Endodermal cell (in vitro differentiated cells): Measurements from ENCODE around the gene SUSD3. TPM values are rescaled to one million over a fixed set of nuclear protein-coding genes. Genes with fewer than 3 reads are reported as not detected.

ENCODE experiments used
- DNase-seq: peaks from one replicate; pipeline ENCODE4 v3.0.0-alpha.2; 2017
- H3K27ac ChIP-seq: 2 replicates; pipeline ENCODE4 v1.5.1; 2013; ENCODE audit warnings: mild to moderate bottlenecking, low read depth, low read length, moderate library complexity
- H3K27me3 ChIP-seq: 2 replicates; pipeline ENCODE4 v1.6.1; 2013; ENCODE audit warnings: mild to moderate bottlenecking, low read length, moderate library complexity; ENCODE audit not compliant: insufficient read depth, control insufficient read depth, poor library complexity, severe bottlenecking
- H3K36me3 ChIP-seq: 2 replicates; pipeline ENCODE4 v1.7.0; 2013; ENCODE audit warnings: mild to moderate bottlenecking, low read length, moderate library complexity; ENCODE audit not compliant: control insufficient read depth, insufficient read depth
- H3K4me1 ChIP-seq: one replicate; pipeline ENCODE4 v1.7.0; 2013; ENCODE audit warnings: low read length; ENCODE audit not compliant: control insufficient read depth, insufficient read depth
- H3K4me3 ChIP-seq: 2 replicates; pipeline ENCODE4 v1.5.1; 2013; ENCODE audit warnings: mild to moderate bottlenecking, low read length, moderate library complexity
- H3K9ac ChIP-seq: 2 replicates; pipeline ENCODE4 v1.6.1; 2013; ENCODE audit warnings: mild to moderate bottlenecking, low read length, moderate library complexity; ENCODE audit not compliant: poor library complexity, severe bottlenecking; ENCODE audit errors: extremely low read depth
- H3K9me3 ChIP-seq: 2 replicates; pipeline ENCODE4 v1.6.1; 2013; ENCODE audit warnings: mild to moderate bottlenecking, low read length, moderate library complexity; ENCODE audit not compliant: control insufficient read depth
- H3K27ac Mint-ChIP-seq: 2 replicates; pipeline ENCODE4 v1.8.0; 2020; ENCODE audit warnings: mixed read lengths
- H3K27me3 Mint-ChIP-seq: 2 replicates; pipeline ENCODE4 v1.8.0; 2021; ENCODE audit warnings: mild to moderate bottlenecking, mixed read lengths; ENCODE audit not compliant: insufficient read depth
- H3K36me3 Mint-ChIP-seq: 2 replicates; pipeline ENCODE4 v1.8.0; 2020; ENCODE audit warnings: low read depth, mixed read lengths
- H3K4me1 Mint-ChIP-seq: 2 replicates; pipeline ENCODE4 v1.8.0; 2020; ENCODE audit warnings: mixed read lengths
- H3K4me3 Mint-ChIP-seq: 2 replicates; pipeline ENCODE4 v1.8.0; 2020; ENCODE audit warnings: mild to moderate bottlenecking, moderate library complexity, mixed read lengths
- H3K9me3 Mint-ChIP-seq: 2 replicates; pipeline ENCODE4 v1.8.0; 2020; ENCODE audit warnings: mild to moderate bottlenecking, mixed read lengths
- CTCF ChIP-seq: fragments of 200-600 bp; sonication (generic); conservative IDR thresholded peaks from 2 replicates; pipeline ENCODE4 v1.5.0; 2021; ENCODE audit warnings: antibody characterized with exemption, mild to moderate bottlenecking
- WGBS, 2 experiments: methylation state at CpG; one replicate each; pipeline versions ENCODE4 v1.1.5 to v1.1.7; 2013; ENCODE audit warnings: missing lambda C conversion rate in 2 of 2, mixed read lengths in 1 of 2; ENCODE audit not compliant: insufficient coverage in 1 of 2, insufficient read length in 1 of 2; 5-methylcytosine and 5-hydroxymethylcytosine counted together
- total RNA-seq, 2 donors: library from RNA; stranded (reverse); fragmentation: NEBNext Ultra II Directional in 1 of 2; extraction: Animal tissue kit (Norgen Biotek cat#: 25700) in 1 of 2; gene quantifications; 2 replicates in 1 of 2; 3 replicates in 1 of 2; pipeline ENCODE4 v1.2.1, GENCODE V29; 2021

SUSD3 gene
- total RNA-seq, 2 donors from 2014 or later = 5.1 to 5.9 TPM

- no peak for TF ChIP-seq CTCF
- Mint-ChIP-seq H3K36me3 (no peaks in the 10 kb centered on the region), H3K27me3 (peaks cover 19% of the 10 kb centered on the region), H3K27ac (peak within 1 kb of the TSS; percentile 66), H3K4me1 (peaks cover 15% of the 10 kb centered on the region), H3K4me3 (peak within 1 kb of the TSS; percentile 72), H3K9me3 (no peaks in the 10 kb centered on the region)
- peak; percentile 87 for DNase-seq
- H3K9ac ChIP-seq = peak within 1 kb of the TSS; percentile 83
- H3K4me3 ChIP-seq = peak within 1 kb of the TSS; percentile 82
- peak within 1 kb of the TSS; percentile 57 for H3K27ac ChIP-seq
- 0 to 3% methylated on average over 9 to 78 of the region's 78 CpGs for WGBS, 2 experiments
- peaks cover 8% of the 10 kb centered on the region for H3K4me1 ChIP-seq
- no peaks in the 10 kb centered on the region for H3K36me3 ChIP-seq
- H3K27me3 ChIP-seq = peaks cover 10% of the 10 kb centered on the region
- H3K9me3 ChIP-seq = no peaks in the 10 kb centered on the region
These were observed 75.7 kb downstream of the SUSD3 start, which contains the start of gene NINJ1 for GRCh38 chr9:93134015-93134739. Gene NINJ1, minus strand, starts transcription at chr9:93134251. Its CDS starts 34 bp downstream, at chr9:93134217.

Other genes with a start within 250 kb of the SUSD3 start
- 10 to 100 TPM in 1 of 2 donors, 1 to 10 TPM in 1; 9.3 to 17.7 TPM for gene ZNF484, start 180.7 kb upstream of the SUSD3 start, total RNA-seq
- 1 to 10 TPM; 1.4 to 1.9 TPM for gene FGD3, start 111.2 kb upstream of the SUSD3 start, total RNA-seq
- 10 to 100 TPM; 16.4 to 21.9 TPM for gene CARD19, start 37.5 kb downstream of the SUSD3 start, total RNA-seq
- gene NINJ1, start 75.5 kb downstream of the SUSD3 start, total RNA-seq = 10 to 100 TPM; 24.2 to 32.0 TPM
- 10 to 100 TPM; 46.1 to 48.8 TPM for gene WNK2, start 125.4 kb downstream of the SUSD3 start, total RNA-seq